SK-N-MC (cell line): Measurements from ENCODE around the gene SDCBP2.
"Not testable (repeated sequence)": the region's sequence is repeated elsewhere in the genome, so short reads cannot be mapped to it uniquely, and the experiment has no call there.

Source experiments
- EZH2 ChIP-seq: fragments of 200-600 bp; sonication (generic); IDR thresholded peaks from one replicate; pipeline ENCODE4 v1.6.1; 2017; ENCODE audit warnings: antibody characterized with exemption
- FOXP2 ChIP-seq: optimal IDR thresholded peaks from 2 replicates; pipeline ENCODE3; 2011; ENCODE audit warnings: mild to moderate bottlenecking, moderate library complexity; ENCODE audit not compliant: insufficient read depth; ENCODE audit errors: extremely low read length, control extremely low read depth
- POLR2AphosphoS5 ChIP-seq: IDR thresholded peaks from 2 replicates; pipeline ENCODE4 v1.6.1; 2012; ENCODE audit warnings: mild to moderate bottlenecking, low read depth, low read length, borderline replicate concordance

DNA sequence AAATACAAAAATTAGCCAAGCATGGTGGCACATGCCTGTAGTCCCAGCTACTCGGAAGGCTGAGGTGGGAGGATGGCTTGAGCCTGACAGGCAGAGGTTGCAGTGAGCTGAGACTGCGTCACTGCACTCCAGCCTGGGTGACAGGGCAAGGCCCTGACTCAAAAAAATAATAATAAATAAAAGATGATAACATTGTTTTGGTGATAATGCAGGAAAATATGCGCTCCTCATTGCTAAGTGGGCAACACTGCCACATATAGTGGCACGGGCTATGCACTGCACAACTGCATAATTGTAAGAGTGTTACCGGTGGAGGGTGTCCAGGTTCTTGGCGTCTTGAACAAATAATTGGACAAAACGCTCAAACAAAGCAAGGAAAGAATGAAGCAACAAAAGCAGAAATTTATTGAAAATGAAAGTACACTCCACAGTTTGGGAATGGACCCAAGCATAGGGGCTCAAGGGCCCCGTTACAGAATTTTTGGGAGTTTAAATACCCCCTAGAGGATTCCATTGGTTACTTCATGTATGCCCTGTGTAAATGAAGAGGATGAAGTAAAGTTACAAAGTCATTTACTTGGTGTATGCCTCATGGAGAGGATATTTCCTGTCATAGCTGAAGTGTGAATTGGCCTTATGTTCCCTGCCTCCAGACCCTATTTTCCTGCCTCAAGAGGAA is 14.6 kb upstream of the SDCBP2 start:
- not testable (repeated sequence) for TF ChIP-seq EZH2, POLR2AphosphoS5, FOXP2
